MM.1S (cell line): ENCODE results near the gene C2CD2.

ENCODE experiments used
- DNase-seq: peaks from one replicate; pipeline ENCODE4 v3.0.0-alpha.2; 2015
- H2AFZ ChIP-seq: fragments of 300-600 bp; sonication (generic); 2 replicates; pipeline ENCODE4 v1.6.0; 2016; ENCODE audit warnings: antibody characterized with exemption, low read length
- H3F3A ChIP-seq: fragments of 300-600 bp; sonication (generic); 2 replicates; pipeline ENCODE4 v1.6.1; 2016; ENCODE audit warnings: mild to moderate bottlenecking, antibody characterized with exemption, low read length, moderate library complexity, mixed read lengths; ENCODE audit not compliant: insufficient read depth
- H3K27ac ChIP-seq: fragments of 300-600 bp; sonication (generic); 2 replicates; pipeline ENCODE4 v1.5.1; 2016; ENCODE audit warnings: mild to moderate bottlenecking, low read length
- H3K27me3 ChIP-seq: fragments of 300-600 bp; sonication (generic); replicated peaks from 2 replicates; pipeline ENCODE4 v1.6.0; 2016; ENCODE audit warnings: low read length; ENCODE audit not compliant: insufficient read depth
- H3K36me3 ChIP-seq: fragments of 300-600 bp; sonication (generic); replicated peaks from 2 replicates; pipeline ENCODE4 v1.6.1; 2016; ENCODE audit warnings: mild to moderate bottlenecking, low read length, mixed read lengths; ENCODE audit not compliant: insufficient read depth
- H3K4me1 ChIP-seq: fragments of 300-600 bp; sonication (generic); 2 replicates; pipeline ENCODE4 v1.6.1; 2016; ENCODE audit warnings: low read length, mixed read lengths
- H3K4me2 ChIP-seq: fragments of 300-600 bp; sonication (generic); 2 replicates; pipeline ENCODE4 v1.6.0; 2016; ENCODE audit warnings: low read depth, low read length
- H3K4me3 ChIP-seq: fragments of 300-600 bp; sonication (generic); 2 replicates; pipeline ENCODE4 v1.5.1; 2016; ENCODE audit warnings: low read length, mixed read lengths
- H3K79me2 ChIP-seq: fragments of 300-600 bp; sonication (generic); 2 replicates; pipeline ENCODE4 v1.6.1; 2016; ENCODE audit warnings: mixed run types, low read length, mixed read lengths
- H3K9ac ChIP-seq: fragments of 300-600 bp; sonication (generic); 2 replicates; pipeline ENCODE4 v1.6.1; 2016; ENCODE audit warnings: low read length, mixed read lengths
- H3K9me2 ChIP-seq: fragments of 300-600 bp; sonication (generic); replicated peaks from 2 replicates; pipeline ENCODE4 v1.6.1; 2016; ENCODE audit warnings: mild to moderate bottlenecking, low read length, mixed read lengths; ENCODE audit not compliant: insufficient read depth
- H3K9me3 ChIP-seq: fragments of 300-600 bp; sonication (generic); replicated peaks from 2 replicates; pipeline ENCODE4 v1.6.1; 2016; ENCODE audit warnings: mild to moderate bottlenecking, low read length, mixed read lengths; ENCODE audit not compliant: insufficient read depth
- H4K20me1 ChIP-seq: fragments of 300-600 bp; sonication (generic); 2 replicates; pipeline ENCODE4 v1.6.1; 2016; ENCODE audit warnings: mild to moderate bottlenecking, low read length, moderate library complexity, mixed read lengths; ENCODE audit not compliant: insufficient read depth
- EZH2 ChIP-seq: fragments of 300-600 bp; sonication (generic); optimal IDR thresholded peaks from 2 replicates; pipeline ENCODE3; 2017; ENCODE audit warnings: low read depth, mild to moderate bottlenecking, antibody characterized with exemption, low read length, mixed read lengths
- EZH2phosphoT487 ChIP-seq: fragments of 300-600 bp; sonication (generic); IDR thresholded peaks from 2 replicates; pipeline ENCODE4 v1.6.1; 2018; ENCODE audit warnings: antibody characterized with exemption, low read length
- TF ChIP-seq, protein P1 (sequence below): fragments of 300-600 bp; sonication (generic); IDR thresholded peaks from 2 replicates; pipeline ENCODE4 v1.5.1; 2016; ENCODE audit warnings: antibody characterized with exemption, low read length, mixed read lengths

C2CD2 gene

DNA sequence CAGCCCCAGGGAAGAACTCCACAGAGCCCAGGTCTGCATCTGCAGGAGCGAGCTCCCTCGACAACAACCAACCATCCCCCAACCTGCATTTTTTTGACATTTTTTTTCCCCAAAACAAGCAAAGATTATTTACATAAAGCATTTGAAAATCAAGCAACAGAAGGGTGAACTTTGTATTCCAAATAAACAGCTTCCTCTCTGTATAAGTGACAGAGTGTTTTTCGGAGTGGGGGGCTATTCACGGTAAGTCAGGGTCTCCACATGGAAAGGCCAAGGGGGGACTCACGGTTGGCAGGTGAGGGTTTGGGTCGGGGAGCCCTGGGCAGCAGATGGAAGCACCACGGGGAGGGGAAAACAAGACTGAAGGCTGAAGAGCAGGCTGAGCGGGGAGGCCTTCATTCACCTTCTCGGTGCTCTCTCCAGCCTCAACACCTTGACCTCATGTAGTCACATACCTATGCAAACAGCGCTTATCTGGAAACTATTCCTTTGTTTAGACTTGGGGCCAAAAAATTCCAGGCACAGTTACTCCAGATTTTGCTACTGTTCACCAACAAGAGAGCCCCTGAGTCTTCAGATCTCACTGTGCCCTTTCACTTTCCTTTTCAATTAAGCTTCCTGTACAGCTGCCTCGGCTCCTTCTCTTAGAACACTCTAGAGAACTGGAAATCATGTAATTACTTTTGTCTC, 27.6 kb downstream of the C2CD2 start:
- peak overlapping the region; percentile 61 for H2AFZ ChIP-seq

DNA sequence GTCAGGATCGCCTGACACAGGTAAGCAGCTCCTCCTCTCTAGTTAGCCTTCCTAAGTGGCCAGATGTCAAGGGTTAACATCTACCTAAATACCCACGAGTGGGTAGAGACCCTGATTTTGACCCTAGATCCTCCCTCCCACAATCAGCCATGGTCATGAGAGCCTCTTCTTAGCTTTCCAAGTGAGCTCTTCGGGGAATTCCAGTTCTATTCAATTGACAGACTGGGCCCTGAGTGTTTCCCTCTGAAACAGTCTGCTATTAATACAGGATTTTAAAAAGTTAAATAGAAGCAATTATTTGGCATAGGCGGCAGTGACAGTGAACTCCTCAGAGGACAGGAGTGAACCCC, 28.1 kb downstream of the C2CD2 start:
- no peaks in the 10 kb centered on the region for H3K9me2 ChIP-seq
- peaks cover 37% of the 10 kb centered on the region for H3K4me1 ChIP-seq
- no peak for DNase-seq
- TF ChIP-seq EZH2phosphoT487 (no peak), EZH2 (no peak)
- TF ChIP-seq, protein P1, sequence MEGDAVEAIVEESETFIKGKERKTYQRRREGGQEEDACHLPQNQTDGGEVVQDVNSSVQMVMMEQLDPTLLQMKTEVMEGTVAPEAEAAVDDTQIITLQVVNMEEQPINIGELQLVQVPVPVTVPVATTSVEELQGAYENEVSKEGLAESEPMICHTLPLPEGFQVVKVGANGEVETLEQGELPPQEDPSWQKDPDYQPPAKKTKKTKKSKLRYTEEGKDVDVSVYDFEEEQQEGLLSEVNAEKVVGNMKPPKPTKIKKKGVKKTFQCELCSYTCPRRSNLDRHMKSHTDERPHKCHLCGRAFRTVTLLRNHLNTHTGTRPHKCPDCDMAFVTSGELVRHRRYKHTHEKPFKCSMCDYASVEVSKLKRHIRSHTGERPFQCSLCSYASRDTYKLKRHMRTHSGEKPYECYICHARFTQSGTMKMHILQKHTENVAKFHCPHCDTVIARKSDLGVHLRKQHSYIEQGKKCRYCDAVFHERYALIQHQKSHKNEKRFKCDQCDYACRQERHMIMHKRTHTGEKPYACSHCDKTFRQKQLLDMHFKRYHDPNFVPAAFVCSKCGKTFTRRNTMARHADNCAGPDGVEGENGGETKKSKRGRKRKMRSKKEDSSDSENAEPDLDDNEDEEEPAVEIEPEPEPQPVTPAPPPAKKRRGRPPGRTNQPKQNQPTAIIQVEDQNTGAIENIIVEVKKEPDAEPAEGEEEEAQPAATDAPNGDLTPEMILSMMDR, result no peak
- H3K4me3 ChIP-seq, result peak overlapping the region; percentile 62
- no peaks in the 10 kb centered on the region for H3K27me3 ChIP-seq
- no peaks in the 10 kb centered on the region for H3K9me3 ChIP-seq
- peak overlapping the region; percentile 77 for H3K4me2 ChIP-seq
- no peaks in the 10 kb centered on the region for H4K20me1 ChIP-seq
- H3K9ac ChIP-seq, result peak overlapping the region; percentile 72
- H3F3A ChIP-seq, result peaks cover 40% of the 10 kb centered on the region
- peaks cover 28% of the 10 kb centered on the region for H3K79me2 ChIP-seq
- peak overlapping the region; percentile 61 for H2AFZ ChIP-seq
- H3K27ac ChIP-seq, result peak overlapping the region; percentile 86
- no peaks in the 10 kb centered on the region for H3K36me3 ChIP-seq

More for the DNA sequence above, 27.6 kb downstream of the C2CD2 start:
- no peaks in the 10 kb centered on the region for H3K27me3 ChIP-seq
- H3K9me3 ChIP-seq, result no peaks in the 10 kb centered on the region
- H3K9ac ChIP-seq, result peak overlapping the region; percentile 72
- peak overlapping the region; percentile 77 for H3K4me2 ChIP-seq
- DNase-seq, result peak; percentile 94
- peak overlapping the region; percentile 62 for H3K4me3 ChIP-seq
- no peaks in the 10 kb centered on the region for H3K9me2 ChIP-seq
- peaks cover 37% of the 10 kb centered on the region for H3K4me1 ChIP-seq
- H4K20me1 ChIP-seq, result no peaks in the 10 kb centered on the region
- H3K36me3 ChIP-seq, result no peaks in the 10 kb centered on the region
- TF ChIP-seq EZH2phosphoT487, result no peak
- no peak for TF ChIP-seq EZH2
- TF ChIP-seq, protein P1, result no peak
- H3F3A ChIP-seq, result peaks cover 40% of the 10 kb centered on the region
- H3K79me2 ChIP-seq, result peaks cover 28% of the 10 kb centered on the region
- peak overlapping the region; percentile 86 for H3K27ac ChIP-seq

DNA sequence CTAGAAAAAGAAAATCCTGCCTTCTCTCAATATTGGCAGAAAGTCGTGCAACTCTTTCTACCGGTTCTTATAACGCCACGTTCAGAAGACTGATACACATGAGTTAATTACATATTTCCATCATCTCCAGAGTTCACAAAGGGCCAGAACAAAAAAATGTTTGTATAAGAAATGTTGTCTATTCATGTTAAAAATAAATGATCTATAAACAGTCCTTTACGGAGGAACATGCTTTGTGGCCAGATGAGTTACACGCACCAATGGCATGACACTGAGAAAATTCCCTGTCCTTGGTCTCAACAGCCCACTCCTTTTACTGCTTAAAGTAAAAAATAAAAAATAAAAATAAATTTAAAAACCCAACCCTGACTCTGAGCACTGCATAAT, 29.5 kb downstream of the C2CD2 start:
- H3K9ac ChIP-seq, result no peak overlapping the region

More for the DNA sequence above, 29.5 kb downstream of the C2CD2 start:
- Histone ChIP-seq H3F3A (peaks cover 32% of the 10 kb centered on the region), H3K79me2 (peaks cover 28% of the 10 kb centered on the region), H3K27ac (no peak overlapping the region), H3K27me3 (no peaks in the 10 kb centered on the region), H3K4me3 (no peak overlapping the region), H3K9me3 (no peaks in the 10 kb centered on the region), H2AFZ (no peak overlapping the region), H3K4me1 (peaks cover 30% of the 10 kb centered on the region), H3K9me2 (no peaks in the 10 kb centered on the region), H3K4me2 (no peak overlapping the region), H4K20me1 (no peaks in the 10 kb centered on the region), H3K36me3 (no peaks in the 10 kb centered on the region)
- no peak for DNase-seq
- TF ChIP-seq EZH2phosphoT487, result no peak
- no peak for TF ChIP-seq EZH2
- TF ChIP-seq, protein P1, result no peak
